Measurements from ENCODE around the gene ANKMY2. TPM values are rescaled to one million over a fixed set of nuclear protein-coding genes. Genes with fewer than 3 reads are reported as not detected.

The ANKMY2 gene
- total RNA-seq, 2 donors from 2014 or later: 37.7 to 73.4 TPM

DNA sequence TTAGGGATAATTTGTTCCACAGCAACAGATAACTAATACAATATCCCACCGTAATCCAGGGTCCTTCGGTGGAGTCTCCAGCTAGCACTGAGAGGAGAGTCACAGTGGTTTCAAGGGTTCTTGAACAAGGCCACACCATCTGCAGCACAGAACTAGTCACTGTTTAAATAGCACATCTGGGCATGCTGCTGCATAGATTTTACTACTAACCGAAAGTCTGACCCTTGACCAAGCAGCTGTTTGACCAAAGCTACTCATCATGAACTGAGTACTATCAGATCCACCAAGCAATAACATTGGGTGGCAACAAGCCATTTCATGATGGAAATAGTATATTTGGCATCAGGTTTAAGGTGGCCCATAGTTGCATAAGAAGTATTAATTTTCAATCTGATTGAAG, 53.2 kb downstream of the ANKMY2 start:
- Mint-ChIP-seq H3K9me3 (no peaks in the 10 kb centered on the region), H3K27ac (no peak overlapping the region), H3K27me3 (ENCODE audit: insufficient read depth) (no peaks in the 10 kb centered on the region), H3K36me3 (ENCODE audit: low read depth) (peaks cover 8% of the 10 kb centered on the region), H3K4me3 (no peak overlapping the region), H3K4me1 (peaks cover 55% of the 10 kb centered on the region)
- Histone ChIP-seq H3K4me3 (ENCODE audit: low read length) (no peak overlapping the region), H3K36me3 (ENCODE audit: control insufficient read depth, insufficient read depth, low read length) (no peaks in the 10 kb centered on the region), H3K27ac (ENCODE audit: low read depth, low read length) (no peak overlapping the region), H3K27me3 (ENCODE audit: control insufficient read depth, insufficient read depth, low read length, poor library complexity, severe bottlenecking) (no peaks in the 10 kb centered on the region), H3K9me3 (ENCODE audit: control insufficient read depth, low read length) (no peaks in the 10 kb centered on the region), H3K4me1 (ENCODE audit: control insufficient read depth, insufficient read depth, low read length) (peaks cover 25% of the 10 kb centered on the region), H3K9ac (ENCODE audit: extremely low read depth, low read length, poor library complexity, severe bottlenecking) (no peak overlapping the region)
- TF ChIP-seq, protein P1, sequence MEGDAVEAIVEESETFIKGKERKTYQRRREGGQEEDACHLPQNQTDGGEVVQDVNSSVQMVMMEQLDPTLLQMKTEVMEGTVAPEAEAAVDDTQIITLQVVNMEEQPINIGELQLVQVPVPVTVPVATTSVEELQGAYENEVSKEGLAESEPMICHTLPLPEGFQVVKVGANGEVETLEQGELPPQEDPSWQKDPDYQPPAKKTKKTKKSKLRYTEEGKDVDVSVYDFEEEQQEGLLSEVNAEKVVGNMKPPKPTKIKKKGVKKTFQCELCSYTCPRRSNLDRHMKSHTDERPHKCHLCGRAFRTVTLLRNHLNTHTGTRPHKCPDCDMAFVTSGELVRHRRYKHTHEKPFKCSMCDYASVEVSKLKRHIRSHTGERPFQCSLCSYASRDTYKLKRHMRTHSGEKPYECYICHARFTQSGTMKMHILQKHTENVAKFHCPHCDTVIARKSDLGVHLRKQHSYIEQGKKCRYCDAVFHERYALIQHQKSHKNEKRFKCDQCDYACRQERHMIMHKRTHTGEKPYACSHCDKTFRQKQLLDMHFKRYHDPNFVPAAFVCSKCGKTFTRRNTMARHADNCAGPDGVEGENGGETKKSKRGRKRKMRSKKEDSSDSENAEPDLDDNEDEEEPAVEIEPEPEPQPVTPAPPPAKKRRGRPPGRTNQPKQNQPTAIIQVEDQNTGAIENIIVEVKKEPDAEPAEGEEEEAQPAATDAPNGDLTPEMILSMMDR (conservative IDR thresholded peaks at IDR 0.05): no peak
- no peak for DNase-seq
- WGBS, 2 experiments (ENCODE audit: insufficient coverage in 1 of 2, insufficient read length in 1 of 2): 80 to 83% methylated on average over 2 to 3 of the region's 3 CpGs

DNA sequence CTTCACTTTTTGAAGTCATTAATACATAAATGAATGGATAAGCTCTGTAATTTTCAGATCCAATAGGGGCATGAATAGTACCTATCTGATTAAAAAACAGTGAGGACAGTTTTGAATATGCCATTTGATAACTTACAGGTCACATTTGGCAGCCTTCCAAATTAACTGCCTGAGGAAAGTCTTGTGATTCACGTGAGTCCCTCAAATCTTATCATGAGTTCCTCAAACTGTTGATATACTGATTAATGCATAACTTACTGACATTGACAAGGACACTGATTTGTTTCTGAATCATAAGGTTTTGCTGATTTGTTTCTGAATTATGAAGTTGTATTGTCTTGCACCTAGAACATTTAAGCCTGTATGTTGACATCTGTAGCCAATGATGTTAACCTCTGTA, 55.1 kb downstream of the ANKMY2 start:
- no peak overlapping the region for H3K27ac Mint-ChIP-seq
- peaks cover 18% of the 10 kb centered on the region for H3K4me1 ChIP-seq (ENCODE audit: control insufficient read depth, insufficient read depth, low read length)
- peaks cover 8% of the 10 kb centered on the region for H3K36me3 Mint-ChIP-seq (ENCODE audit: low read depth)
- DNase-seq: no peak
- H3K4me1 Mint-ChIP-seq: peaks cover 40% of the 10 kb centered on the region
- no peaks in the 10 kb centered on the region for H3K36me3 ChIP-seq (ENCODE audit: control insufficient read depth, insufficient read depth, low read length)
- H3K4me3 ChIP-seq (ENCODE audit: low read length): no peak overlapping the region
- no peaks in the 10 kb centered on the region for H3K9me3 ChIP-seq (ENCODE audit: control insufficient read depth, low read length)
- no peak overlapping the region for H3K4me3 Mint-ChIP-seq
- H3K27me3 Mint-ChIP-seq (ENCODE audit: insufficient read depth): peaks cover 2% of the 10 kb centered on the region
- H3K27ac ChIP-seq (ENCODE audit: low read depth, low read length): no peak overlapping the region
- 83 to 100% methylated on average over 1 of the region's 1 CpG for WGBS, 2 experiments (ENCODE audit: insufficient coverage in 1 of 2, insufficient read length in 1 of 2)
- TF ChIP-seq, protein P1 (conservative IDR thresholded peaks at IDR 0.05): no peak
- peaks cover 4% of the 10 kb centered on the region for H3K9me3 Mint-ChIP-seq
- H3K27me3 ChIP-seq (ENCODE audit: control insufficient read depth, insufficient read depth, low read length, poor library complexity, severe bottlenecking): no peaks in the 10 kb centered on the region
- H3K9ac ChIP-seq (ENCODE audit: extremely low read depth, low read length, poor library complexity, severe bottlenecking): no peak overlapping the region

DNA sequence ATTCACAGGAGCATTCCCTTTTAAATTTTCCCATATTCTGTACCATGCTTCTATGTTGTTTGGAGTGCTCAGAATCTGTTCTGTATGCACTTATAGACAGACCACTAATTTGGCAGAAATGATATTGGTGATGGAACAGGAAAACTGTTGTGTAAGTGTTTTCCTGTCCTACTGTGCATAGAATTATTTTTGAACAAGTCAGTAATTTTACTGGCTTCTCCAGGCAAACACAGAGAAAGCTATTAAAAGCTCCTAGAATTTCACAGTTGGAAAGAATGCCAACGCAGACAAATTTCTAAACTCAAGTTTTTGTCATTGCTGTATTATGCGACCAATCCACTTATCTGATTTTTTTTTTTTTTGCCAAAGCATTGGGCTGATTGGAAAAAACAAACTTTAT, 55.7 kb downstream of the ANKMY2 start:
- Mint-ChIP-seq H3K4me1 (peaks cover 35% of the 10 kb centered on the region), H3K27me3 (ENCODE audit: insufficient read depth) (peaks cover 5% of the 10 kb centered on the region), H3K9me3 (peaks cover 6% of the 10 kb centered on the region), H3K36me3 (ENCODE audit: low read depth) (peaks cover 8% of the 10 kb centered on the region), H3K4me3 (no peak overlapping the region), H3K27ac (no peak overlapping the region)
- H3K9me3 ChIP-seq (ENCODE audit: control insufficient read depth, low read length): no peaks in the 10 kb centered on the region
- no peak overlapping the region for H3K4me3 ChIP-seq (ENCODE audit: low read length)
- H3K27ac ChIP-seq (ENCODE audit: low read depth, low read length): no peak overlapping the region
- no peaks in the 10 kb centered on the region for H3K36me3 ChIP-seq (ENCODE audit: control insufficient read depth, insufficient read depth, low read length)
- no peak for DNase-seq
- TF ChIP-seq, protein P1 (conservative IDR thresholded peaks at IDR 0.05): no peak
- 91% methylated on average over 2 of the region's 2 CpGs for WGBS, 2 experiments (ENCODE audit: insufficient coverage in 1 of 2, insufficient read length in 1 of 2)
- peaks cover 15% of the 10 kb centered on the region for H3K4me1 ChIP-seq (ENCODE audit: control insufficient read depth, insufficient read depth, low read length)
- H3K9ac ChIP-seq (ENCODE audit: extremely low read depth, low read length, poor library complexity, severe bottlenecking): no peak overlapping the region
- no peaks in the 10 kb centered on the region for H3K27me3 ChIP-seq (ENCODE audit: control insufficient read depth, insufficient read depth, low read length, poor library complexity, severe bottlenecking)

Data from endodermal cell (in vitro differentiated cells).